H4 (cell line): ENCODE measurements around the gene BCAS3. TPM values are rescaled to one million over a fixed set of nuclear protein-coding genes. Genes with fewer than 3 reads are reported as not detected.

Source experiments
- DNase-seq: peaks from one replicate; pipeline ENCODE4 v3.0.0-alpha.2; 2015; ENCODE audit warnings: low spot score
- total RNA-seq: library from RNA; depleted of rRNA; stranded (reverse); fragments of >200 nt; shearing (Covaris generic); gene quantifications from 2 replicates; pipeline ENCODE4 v1.2.3, GENCODE V29; 2014

BCAS3 gene
- total RNA-seq, 1 experiment from 2014 or later: 10.2 TPM

GRCh38 chr17:61397086-61397842, 719.6 kb downstream of the BCAS3 start:
- DNase-seq: no peak

GRCh38 chr17:61398721-61399130, 721.1 kb downstream of the BCAS3 start:
- no peak for DNase-seq

- DNase-seq: peak; percentile 70
Observed at GRCh38 chr17:61399131-61400065, 721.7 kb downstream of the BCAS3 start, which contains the start of gene TBX2. TSS of gene TBX2 (plus strand) at chr17:61399843. CDS start at chr17:61400177, 334 bp downstream.

GRCh38 chr17:61400066-61400716, 722.5 kb downstream of the BCAS3 start:
- DNase-seq: no peak

GRCh38 chr17:61400717-61401388, 723.2 kb downstream of the BCAS3 start:
- DNase-seq: no peak

GRCh38 chr17:61401389-61402072, 723.9 kb downstream of the BCAS3 start:
- DNase-seq: no peak

- no peak for DNase-seq
Observed at GRCh38 chr17:61402073-61402541, 724.5 kb downstream of the BCAS3 start.

GRCh38 chr17:61402978-61403800, 725.5 kb downstream of the BCAS3 start:
- no peak for DNase-seq

- DNase-seq: no peak
Observed at GRCh38 chr17:61403801-61404662, 726.4 kb downstream of the BCAS3 start.

GRCh38 chr17:61404663-61404912, 726.9 kb downstream of the BCAS3 start:
- DNase-seq: no peak

GRCh38 chr17:61404913-61405685, 727.4 kb downstream of the BCAS3 start:
- no peak for DNase-seq

GRCh38 chr17:61405686-61406536, 728.3 kb downstream of the BCAS3 start:
- DNase-seq: no peak

GRCh38 chr17:61406537-61406845, 728.8 kb downstream of the BCAS3 start:
- DNase-seq: no peak

- DNase-seq: no peak
Observed at GRCh38 chr17:61406971-61407911, 729.6 kb downstream of the BCAS3 start.

GRCh38 chr17:61408151-61409041, 730.7 kb downstream of the BCAS3 start:
- no peak for DNase-seq
